Body of pancreas (tissue), 4 donors: ENCODE data around the gene RELA. TPM values are rescaled to one million over a fixed set of nuclear protein-coding genes. Genes with fewer than 3 reads are reported as not detected.
"Not testable (repeated sequence)": the region's sequence is repeated elsewhere in the genome, so short reads cannot be mapped to it uniquely, and the experiment has no call there.

ENCODE experiments used
- ATAC-seq: fragments of 150-250 bp; one replicate; pipeline ENCODE4 v1.9.1; 2016
- DNase-seq, 4 donors: peaks; one replicate each; pipeline ENCODE4 v3.0.0-alpha.2; 2019
- H3K27ac ChIP-seq, 4 donors: fragments of 200-600 bp; sonication (generic); 1 replicate in 3 of 4; 2 replicates in 1 of 4; pipeline versions ENCODE4 v1.5.1 to v1.6.1; 2016 to 2019; ENCODE audit warnings: mild to moderate bottlenecking in 1 of 4, mixed read lengths in 1 of 4, moderate library complexity in 1 of 4
- H3K27me3 ChIP-seq, 2 donors: fragments of 200-600 bp; sonication (generic); one replicate each; pipeline ENCODE4 v1.6.0; 2016; ENCODE audit warnings: mild to moderate bottlenecking in 1 of 2
- H3K36me3 ChIP-seq, 2 donors: fragments of 200-600 bp; sonication (generic); replicated peaks in 1 of 2; 2 replicates each; pipeline ENCODE4 v1.5.1; 2016; ENCODE audit warnings: low read depth in 2 of 2; ENCODE audit not compliant: insufficient read depth in 1 of 2
- H3K4me1 ChIP-seq: fragments of 200-600 bp; sonication (generic); one replicate; pipeline ENCODE4 v1.6.0; 2016
- H3K4me3 ChIP-seq, 2 donors: fragments of 200-600 bp; sonication (generic); 1 replicate in 1 of 2; 2 replicates in 1 of 2; pipeline ENCODE4 v1.5.1; 2016 to 2019
- H3K9me3 ChIP-seq, 3 donors: fragments of 200-600 bp; sonication (generic); 1 replicate in 2 of 3; 2 replicates in 1 of 3; pipeline ENCODE4 v1.5.1; 2016
- CTCF ChIP-seq, 7 experiments: fragments of 450-650 bp in 4 of 7; fragments of 200-600 bp in 3 of 7; sonication (generic) in 3 of 7; IDR thresholded peaks; one replicate each; pipeline ENCODE4 v1.5.1; 2016 to 2019; ENCODE audit warnings: antibody characterized with exemption in 7 of 7
- POLR2A ChIP-seq, 3 donors: fragments of 450-650 bp; IDR thresholded peaks; one replicate each; pipeline ENCODE4 v1.6.1; 2016; ENCODE audit warnings: antibody characterized with exemption in 3 of 3, mild to moderate bottlenecking in 2 of 3
- WGBS, 2 donors: methylation state at CpG; one replicate each; pipeline ENCODE4 v1.1.5; 2017; 5-methylcytosine and 5-hydroxymethylcytosine counted together
- intact Hi-C: fragments of 100-400 bp; cut with DNase I; formaldehyde crosslinking; loops from one replicate; pipeline ENCODE4 v1.15.1; 2023
- total RNA-seq, 2 donors: library from RNA; depleted of rRNA; stranded (reverse); fragments of >200 nt; gene quantifications; one replicate each; pipeline ENCODE4 v1.1.0, GENCODE V29; 2016

RELA gene
- total RNA-seq, 2 donors from 2014 or later, result 27.5 to 45.8 TPM

- ATAC-seq (no peak), DNase-seq (peak in 2 of 4 donors; percentile 31 to 70)
- Histone ChIP-seq H3K27me3 (no peaks in the 10 kb centered on the region), H3K4me1 (peaks cover 30% of the 10 kb centered on the region), H3K9me3 (no peaks in the 10 kb centered on the region), H3K27ac (peak overlapping the region in 3 of 4 donors; percentile 12 to 73 (median 66)), H3K4me3 (no peak overlapping the region), H3K36me3 (peaks cover 1 to 2% of the 10 kb centered on the region in 2 donors)
- no peak for TF ChIP-seq CTCF (IDR thresholded peaks at IDR 0.05)
- TF ChIP-seq POLR2A (IDR thresholded peaks at IDR 0.05), result no peak
- WGBS, 2 donors, result 51 to 89% methylated on average over 3 to 13 of the region's 35 CpGs
- intact Hi-C loops, result no loop called here
These were observed 22.0 kb downstream of the RELA start for GRCh38 chr11:65640483-65641296.

DNA sequence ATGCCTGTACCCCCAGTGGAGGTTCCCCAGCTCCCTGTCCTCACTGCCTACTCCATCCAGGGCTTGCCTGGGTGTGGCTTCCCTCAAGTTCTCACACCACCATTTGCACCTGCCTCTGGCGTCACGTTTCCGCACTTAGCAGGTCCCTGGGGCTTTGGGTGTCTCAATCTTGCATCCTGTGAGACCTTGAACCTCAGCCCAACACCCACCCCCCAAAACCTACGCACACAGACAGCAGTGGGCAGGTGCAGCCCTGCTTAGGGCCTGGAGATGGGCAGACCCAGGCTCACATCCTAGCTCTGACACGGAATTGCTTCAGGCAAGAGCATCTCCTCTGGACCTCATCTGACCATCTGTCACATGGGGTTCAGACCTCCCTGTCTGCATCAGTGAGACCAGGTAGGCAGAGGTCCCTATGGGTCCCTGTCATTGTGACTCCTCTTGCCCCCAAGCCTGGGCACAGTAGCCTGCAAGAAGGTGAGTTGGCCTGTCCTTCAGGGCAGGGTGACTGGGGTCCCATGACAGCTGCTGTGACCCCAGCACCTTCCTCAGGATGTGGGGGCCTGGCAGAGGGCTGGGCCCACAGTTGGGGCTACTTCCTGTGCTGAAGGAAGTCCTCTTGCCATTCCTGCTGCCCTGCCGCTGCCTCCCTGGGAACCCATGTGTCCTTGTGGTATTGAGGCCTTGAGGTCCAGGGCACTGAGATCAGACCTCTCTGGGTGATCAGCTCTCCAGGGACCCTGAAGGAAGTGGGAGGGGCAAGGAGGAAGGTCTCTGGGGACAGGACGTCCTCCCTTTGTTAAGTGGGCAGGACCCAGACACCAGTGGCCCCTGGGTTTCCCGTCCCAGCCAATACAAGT is 22.9 kb downstream of the RELA start:
- Histone ChIP-seq H3K27ac (peak overlapping the region in 2 of 4 donors; percentile 66 to 73), H3K36me3 (peaks cover 8 to 10% of the 10 kb centered on the region in 2 donors), H3K4me1 (peaks cover 30% of the 10 kb centered on the region), H3K9me3 (no peaks in the 10 kb centered on the region), H3K4me3 (no peak overlapping the region), H3K27me3 (no peaks in the 10 kb centered on the region)
- 45 to 88% methylated on average over 7 to 8 of the region's 8 CpGs for WGBS, 2 donors
- intact Hi-C loops, result no loop called here
- TF ChIP-seq CTCF (IDR thresholded peaks at IDR 0.05) (no peak), POLR2A (IDR thresholded peaks at IDR 0.05) (no peak)
- DNase-seq (peak in 1 of 4 donors; percentile 59), ATAC-seq (no peak)

GRCh38 chr11:65639228-65639597 is 23.5 kb downstream of the RELA start:
- H3K9me3 ChIP-seq, DNase-seq, H3K4me3 ChIP-seq, intact Hi-C loops, H3K27me3 ChIP-seq, ATAC-seq: not testable (repeated sequence)
- Histone ChIP-seq H3K36me3 (peaks cover 8 to 16% of the 10 kb centered on the region in 2 donors), H3K4me1 (peaks cover 30% of the 10 kb centered on the region), H3K27ac (peak overlapping the region in 2 of 4 donors; percentile 76 to 83)
- 84% methylated on average over 8 to 9 of the region's 9 CpGs for WGBS, 2 donors

DNA sequence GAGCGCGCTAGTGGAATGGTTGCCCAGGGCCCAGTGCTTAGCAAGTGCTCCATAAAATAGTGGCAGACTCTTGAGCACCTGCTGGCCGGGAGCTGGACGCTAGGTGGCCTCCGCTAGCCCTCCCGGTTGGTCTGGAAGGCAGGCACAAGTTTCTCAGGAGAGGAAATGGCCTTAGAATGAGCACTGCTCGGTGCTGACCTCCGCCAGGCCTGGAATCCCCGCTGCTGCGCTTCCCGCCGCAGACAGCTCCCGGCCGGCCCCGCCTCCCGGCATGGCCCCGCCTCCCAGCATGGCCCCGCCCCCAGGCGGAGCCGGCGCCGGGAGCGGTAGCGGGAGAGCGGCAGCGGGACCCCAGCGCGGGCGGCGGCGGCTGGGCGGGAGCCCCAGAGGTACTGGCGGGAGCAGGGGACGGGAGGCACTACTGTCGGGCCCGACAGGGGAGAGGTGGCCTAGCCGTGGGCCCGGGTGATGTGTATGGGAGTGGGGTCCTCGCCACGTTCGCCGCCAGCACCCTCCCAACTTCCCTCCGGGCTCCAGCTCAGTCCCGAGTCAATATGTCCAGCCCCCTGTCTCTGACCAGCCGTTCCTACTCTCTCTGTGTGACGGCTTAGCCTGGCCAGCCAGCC is 24.8 kb downstream of the RELA start, which contains the start of gene SIPA1:
TSS of gene SIPA1 (plus strand) at position 308 of the 626 bp plus-strand sequence. CDS start 2,821 bp downstream, outside the sequence.
- H3K27me3 ChIP-seq, result no peaks in the 10 kb centered on the region
- peak within 1 kb of the TSS; percentile 30 to 51 for H3K4me3 ChIP-seq
- 3 to 15% methylated on average over 9 to 43 of the region's 46 CpGs for WGBS, 2 donors
- intact Hi-C loops, result no loop called here
- DNase-seq (peak; percentile 77 to 86 (median 82)), ATAC-seq (peak; percentile 91)
- no peaks in the 10 kb centered on the region for H3K9me3 ChIP-seq
- peaks cover 30% of the 10 kb centered on the region for H3K4me1 ChIP-seq
- H3K27ac ChIP-seq, result peak within 1 kb of the TSS; percentile 59 to 83 (median 74)
- TF ChIP-seq CTCF (IDR thresholded peaks at IDR 0.05) (peak in 5 of 7 experiments; percentile 9 to 48 (median 34)), POLR2A (IDR thresholded peaks at IDR 0.05) (peak; percentile 41 to 69 (median 65))
- peaks cover 8 to 16% of the 10 kb centered on the region in 2 donors for H3K36me3 ChIP-seq
